HepG2 (cell line): Measurements from ENCODE around the gene C11orf68. TPM values are rescaled to one million over a fixed set of nuclear protein-coding genes. Genes with fewer than 3 reads are reported as not detected.

Experiments
- BRD4 ChIP-seq: sonication (generic); formaldehyde crosslinking; IDR thresholded peaks from 2 replicates; pipeline ENCODE4 v1.4.0; 2020; ENCODE audit warnings: missing genetic modification reagents
- DMTF1 ChIP-seq: sonication (generic); formaldehyde crosslinking; IDR thresholded peaks from 2 replicates; pipeline ENCODE4 v1.4.0; 2020; ENCODE audit warnings: mild to moderate bottlenecking, missing genetic modification reagents
- HOXA7 ChIP-seq: sonication (generic); formaldehyde crosslinking; IDR thresholded peaks from 2 replicates; pipeline ENCODE4 v1.8.1; 2022; ENCODE audit warnings: mild to moderate bottlenecking, missing genetic modification reagents, moderate library complexity
- MIXL1 ChIP-seq: IDR thresholded peaks from 2 replicates; pipeline ENCODE4 v1.6.1; 2016
- SP140L ChIP-seq: sonication (generic); formaldehyde crosslinking; IDR thresholded peaks from 2 replicates; pipeline ENCODE4 v1.4.0; 2020; ENCODE audit warnings: missing genetic modification reagents, borderline replicate concordance
- polyA plus RNA-seq, 8 experiments: library from polyadenylated mRNA; depleted of rRNA in 3 of 8; stranded (reverse) in 7 of 8; unstranded in 1 of 8; fragments of >200 nt; fragmentation: Illumina TruSeq in 4 of 8; extraction: Trizol in 4 of 8; gene quantifications; 2 replicates each; pipeline versions ENCODE4 v1.2.1 to v1.2.3, GENCODE V29; 2011 to 2016; ENCODE audit warnings: low read depth in 4 of 8, missing spikeins in 1 of 8, mixed read lengths in 1 of 8; ENCODE audit not compliant: insufficient read depth in 1 of 8
- total RNA-seq, 5 experiments: library from RNA; depleted of rRNA; stranded (reverse); fragments of >200 nt; fragmentation: Illumina TruSeq; extraction: Trizol; gene quantifications; 2 replicates each; pipeline ENCODE4 v1.2.3, GENCODE V29; 2016; ENCODE audit warnings: low read depth in 1 of 5
- TF ChIP-seq, protein P1 (sequence below): fragments of 450-650 bp; IDR thresholded peaks from 2 replicates; pipeline ENCODE4 v1.6.1; 2017; ENCODE audit warnings: mild to moderate bottlenecking
- TF ChIP-seq, protein P2 (sequence below): sonication (generic); formaldehyde crosslinking; IDR thresholded peaks from 2 replicates; pipeline ENCODE4 v1.8.0; 2022; ENCODE audit warnings: mild to moderate bottlenecking, missing genetic modification reagents
- TF ChIP-seq, protein P3 (sequence below): sonication (generic); formaldehyde crosslinking; IDR thresholded peaks from 2 replicates; pipeline ENCODE4 v1.5.1; 2020; ENCODE audit warnings: missing genetic modification reagents, mild to moderate bottlenecking, borderline replicate concordance
- TF ChIP-seq, protein P4 (sequence below): sonication (generic); formaldehyde crosslinking; conservative IDR thresholded peaks from 2 replicates; pipeline ENCODE4 v1.4.0; 2020; ENCODE audit warnings: missing genetic modification reagents
- TF ChIP-seq, protein P5 (sequence below): sonication (generic); formaldehyde crosslinking; IDR thresholded peaks from 2 replicates; pipeline ENCODE4 v1.4.0; 2020; ENCODE audit warnings: missing genetic modification reagents
- TF ChIP-seq, protein P6 (sequence below): sonication (generic); formaldehyde crosslinking; IDR thresholded peaks from 2 replicates; pipeline ENCODE4 v1.5.0; 2020; ENCODE audit warnings: missing genetic modification reagents, mild to moderate bottlenecking, borderline replicate concordance
- TF ChIP-seq, protein P7 (sequence below): sonication (generic); formaldehyde crosslinking; IDR thresholded peaks from 2 replicates; pipeline ENCODE4 v1.8.1; 2023; ENCODE audit warnings: missing genetic modification reagents, mild to moderate bottlenecking, borderline replicate concordance
- TF ChIP-seq, protein P8 (sequence below): sonication (generic); formaldehyde crosslinking; IDR thresholded peaks from 2 replicates; pipeline ENCODE4 v1.5.0; 2020; ENCODE audit warnings: mild to moderate bottlenecking, missing genetic modification reagents

The C11orf68 gene
- total and polyA plus RNA-seq, 2 of the 13 experiments (the other 11 are each of a cell fraction or from before 2014, with no cell fraction given) = 8.4 to 28.3 TPM

GRCh38 chr11:65873318-65874156, 45.3 kb downstream of the C11orf68 start (continued):
- TF ChIP-seq DMTF1 (CRISPR knock-in tag) (no peak), HOXA7 (CRISPR knock-in tag) (no peak), SP140L (CRISPR knock-in tag) (no peak), BRD4 (no peak), MIXL1 (CRISPR knock-in tag) (0 out of 2 replicates have a peak, but pooled peaks have one; percentile 9)
- TF ChIP-seq, protein P1, sequence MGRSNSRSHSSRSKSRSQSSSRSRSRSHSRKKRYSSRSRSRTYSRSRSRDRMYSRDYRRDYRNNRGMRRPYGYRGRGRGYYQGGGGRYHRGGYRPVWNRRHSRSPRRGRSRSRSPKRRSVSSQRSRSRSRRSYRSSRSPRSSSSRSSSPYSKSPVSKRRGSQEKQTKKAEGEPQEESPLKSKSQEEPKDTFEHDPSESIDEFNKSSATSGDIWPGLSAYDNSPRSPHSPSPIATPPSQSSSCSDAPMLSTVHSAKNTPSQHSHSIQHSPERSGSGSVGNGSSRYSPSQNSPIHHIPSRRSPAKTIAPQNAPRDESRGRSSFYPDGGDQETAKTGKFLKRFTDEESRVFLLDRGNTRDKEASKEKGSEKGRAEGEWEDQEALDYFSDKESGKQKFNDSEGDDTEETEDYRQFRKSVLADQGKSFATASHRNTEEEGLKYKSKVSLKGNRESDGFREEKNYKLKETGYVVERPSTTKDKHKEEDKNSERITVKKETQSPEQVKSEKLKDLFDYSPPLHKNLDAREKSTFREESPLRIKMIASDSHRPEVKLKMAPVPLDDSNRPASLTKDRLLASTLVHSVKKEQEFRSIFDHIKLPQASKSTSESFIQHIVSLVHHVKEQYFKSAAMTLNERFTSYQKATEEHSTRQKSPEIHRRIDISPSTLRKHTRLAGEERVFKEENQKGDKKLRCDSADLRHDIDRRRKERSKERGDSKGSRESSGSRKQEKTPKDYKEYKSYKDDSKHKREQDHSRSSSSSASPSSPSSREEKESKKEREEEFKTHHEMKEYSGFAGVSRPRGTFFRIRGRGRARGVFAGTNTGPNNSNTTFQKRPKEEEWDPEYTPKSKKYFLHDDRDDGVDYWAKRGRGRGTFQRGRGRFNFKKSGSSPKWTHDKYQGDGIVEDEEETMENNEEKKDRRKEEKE = no peak
- TF ChIP-seq, protein P2, sequence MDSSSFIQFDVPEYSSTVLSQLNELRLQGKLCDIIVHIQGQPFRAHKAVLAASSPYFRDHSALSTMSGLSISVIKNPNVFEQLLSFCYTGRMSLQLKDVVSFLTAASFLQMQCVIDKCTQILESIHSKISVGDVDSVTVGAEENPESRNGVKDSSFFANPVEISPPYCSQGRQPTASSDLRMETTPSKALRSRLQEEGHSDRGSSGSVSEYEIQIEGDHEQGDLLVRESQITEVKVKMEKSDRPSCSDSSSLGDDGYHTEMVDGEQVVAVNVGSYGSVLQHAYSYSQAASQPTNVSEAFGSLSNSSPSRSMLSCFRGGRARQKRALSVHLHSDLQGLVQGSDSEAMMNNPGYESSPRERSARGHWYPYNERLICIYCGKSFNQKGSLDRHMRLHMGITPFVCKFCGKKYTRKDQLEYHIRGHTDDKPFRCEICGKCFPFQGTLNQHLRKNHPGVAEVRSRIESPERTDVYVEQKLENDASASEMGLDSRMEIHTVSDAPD = no peak
- TF ChIP-seq, protein P3, sequence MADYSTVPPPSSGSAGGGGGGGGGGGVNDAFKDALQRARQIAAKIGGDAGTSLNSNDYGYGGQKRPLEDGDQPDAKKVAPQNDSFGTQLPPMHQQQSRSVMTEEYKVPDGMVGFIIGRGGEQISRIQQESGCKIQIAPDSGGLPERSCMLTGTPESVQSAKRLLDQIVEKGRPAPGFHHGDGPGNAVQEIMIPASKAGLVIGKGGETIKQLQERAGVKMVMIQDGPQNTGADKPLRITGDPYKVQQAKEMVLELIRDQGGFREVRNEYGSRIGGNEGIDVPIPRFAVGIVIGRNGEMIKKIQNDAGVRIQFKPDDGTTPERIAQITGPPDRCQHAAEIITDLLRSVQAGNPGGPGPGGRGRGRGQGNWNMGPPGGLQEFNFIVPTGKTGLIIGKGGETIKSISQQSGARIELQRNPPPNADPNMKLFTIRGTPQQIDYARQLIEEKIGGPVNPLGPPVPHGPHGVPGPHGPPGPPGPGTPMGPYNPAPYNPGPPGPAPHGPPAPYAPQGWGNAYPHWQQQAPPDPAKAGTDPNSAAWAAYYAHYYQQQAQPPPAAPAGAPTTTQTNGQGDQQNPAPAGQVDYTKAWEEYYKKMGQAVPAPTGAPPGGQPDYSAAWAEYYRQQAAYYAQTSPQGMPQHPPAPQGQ (CRISPR knock-in tag) = no peak
- TF ChIP-seq, protein P4, sequence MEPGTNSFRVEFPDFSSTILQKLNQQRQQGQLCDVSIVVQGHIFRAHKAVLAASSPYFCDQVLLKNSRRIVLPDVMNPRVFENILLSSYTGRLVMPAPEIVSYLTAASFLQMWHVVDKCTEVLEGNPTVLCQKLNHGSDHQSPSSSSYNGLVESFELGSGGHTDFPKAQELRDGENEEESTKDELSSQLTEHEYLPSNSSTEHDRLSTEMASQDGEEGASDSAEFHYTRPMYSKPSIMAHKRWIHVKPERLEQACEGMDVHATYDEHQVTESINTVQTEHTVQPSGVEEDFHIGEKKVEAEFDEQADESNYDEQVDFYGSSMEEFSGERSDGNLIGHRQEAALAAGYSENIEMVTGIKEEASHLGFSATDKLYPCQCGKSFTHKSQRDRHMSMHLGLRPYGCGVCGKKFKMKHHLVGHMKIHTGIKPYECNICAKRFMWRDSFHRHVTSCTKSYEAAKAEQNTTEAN (CRISPR knock-in tag) = no peak
- TF ChIP-seq, protein P5, sequence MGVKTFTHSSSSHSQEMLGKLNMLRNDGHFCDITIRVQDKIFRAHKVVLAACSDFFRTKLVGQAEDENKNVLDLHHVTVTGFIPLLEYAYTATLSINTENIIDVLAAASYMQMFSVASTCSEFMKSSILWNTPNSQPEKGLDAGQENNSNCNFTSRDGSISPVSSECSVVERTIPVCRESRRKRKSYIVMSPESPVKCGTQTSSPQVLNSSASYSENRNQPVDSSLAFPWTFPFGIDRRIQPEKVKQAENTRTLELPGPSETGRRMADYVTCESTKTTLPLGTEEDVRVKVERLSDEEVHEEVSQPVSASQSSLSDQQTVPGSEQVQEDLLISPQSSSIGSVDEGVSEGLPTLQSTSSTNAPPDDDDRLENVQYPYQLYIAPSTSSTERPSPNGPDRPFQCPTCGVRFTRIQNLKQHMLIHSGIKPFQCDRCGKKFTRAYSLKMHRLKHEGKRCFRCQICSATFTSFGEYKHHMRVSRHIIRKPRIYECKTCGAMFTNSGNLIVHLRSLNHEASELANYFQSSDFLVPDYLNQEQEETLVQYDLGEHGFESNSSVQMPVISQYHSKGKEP (CRISPR knock-in tag) = no peak
- TF ChIP-seq, protein P6, sequence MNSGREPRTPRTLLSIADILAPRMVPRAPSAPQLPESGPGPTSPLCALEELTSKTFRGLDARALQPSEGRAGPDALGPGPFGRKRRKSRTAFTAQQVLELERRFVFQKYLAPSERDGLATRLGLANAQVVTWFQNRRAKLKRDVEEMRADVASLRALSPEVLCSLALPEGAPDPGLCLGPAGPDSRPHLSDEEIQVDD (CRISPR knock-in tag) = 0 out of 2 replicates have a peak, but pooled peaks have one; percentile 9
- TF ChIP-seq, protein P7, sequence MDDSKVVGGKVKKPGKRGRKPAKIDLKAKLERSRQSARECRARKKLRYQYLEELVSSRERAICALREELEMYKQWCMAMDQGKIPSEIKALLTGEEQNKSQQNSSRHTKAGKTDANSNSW (CRISPR knock-in tag) = no peak
- TF ChIP-seq, protein P8, sequence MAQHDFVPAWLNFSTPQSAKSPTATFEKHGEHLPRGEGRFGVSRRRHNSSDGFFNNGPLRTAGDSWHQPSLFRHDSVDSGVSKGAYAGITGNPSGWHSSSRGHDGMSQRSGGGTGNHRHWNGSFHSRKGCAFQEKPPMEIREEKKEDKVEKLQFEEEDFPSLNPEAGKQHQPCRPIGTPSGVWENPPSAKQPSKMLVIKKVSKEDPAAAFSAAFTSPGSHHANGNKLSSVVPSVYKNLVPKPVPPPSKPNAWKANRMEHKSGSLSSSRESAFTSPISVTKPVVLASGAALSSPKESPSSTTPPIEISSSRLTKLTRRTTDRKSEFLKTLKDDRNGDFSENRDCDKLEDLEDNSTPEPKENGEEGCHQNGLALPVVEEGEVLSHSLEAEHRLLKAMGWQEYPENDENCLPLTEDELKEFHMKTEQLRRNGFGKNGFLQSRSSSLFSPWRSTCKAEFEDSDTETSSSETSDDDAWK = no peak
